MCF 10A (cell line): ENCODE data around the gene TEX13D. TPM values are rescaled to one million over a fixed set of nuclear protein-coding genes. Genes with fewer than 3 reads are reported as not detected.
A peak's percentile ranks its signal among the peaks of the same experiment; 100 is the strongest.
"Not testable (repeated sequence)": the region's sequence is repeated elsewhere in the genome, so short reads cannot be mapped to it uniquely, and the experiment has no call there.

Experiments
- Bru-seq: library from RNA; stranded (reverse); fragments of 400-500 nt; gene quantifications from one replicate; lab custom pipeline; 2021; lab: Mats Ljungman, UMichigan
- BruChase-seq, 2 experiments: library from RNA; stranded (reverse); fragments of 400-500 nt; gene quantifications; one replicate each; lab custom pipeline; 2021; lab: Mats Ljungman, UMichigan
- BruUV-seq: library from RNA; stranded (reverse); fragments of 400-500 nt; replicated peaks from 2 replicates; lab custom pipeline; 2021; lab: Mats Ljungman, UMichigan
- CTCF ChIA-PET: fragments of 300-600 bp; sonication (Branson Sonifier 250); formaldehyde crosslinking; extraction: SDS; loops from one replicate; lab custom pipeline; 2021; ENCODE audit warnings: antibody characterized with exemption, inconsistent platforms; lab: Yijun Ruan, JAX
- POLR2A ChIA-PET: fragments of 300-600, 350-650 bp; sonication (Branson Sonifier 250); formaldehyde crosslinking; extraction: SDS; loops from one replicate; lab custom pipeline; 2020; ENCODE audit warnings: antibody characterized with exemption, inconsistent platforms; lab: Yijun Ruan, JAX
- DNase-seq: peaks from one replicate; pipeline ENCODE4 v3.0.0-alpha.2; 2018; ENCODE audit not compliant: unreplicated experiment
- H3K27ac Mint-ChIP-seq: one replicate; pipeline ENCODE4 v1.8.0; 2022; ENCODE audit warnings: mild to moderate bottlenecking, low read depth, mixed read lengths; ENCODE audit not compliant: unreplicated experiment
- H3K27me3 Mint-ChIP-seq: one replicate; pipeline ENCODE4 v1.8.0; 2022; ENCODE audit warnings: mixed read lengths; ENCODE audit not compliant: insufficient read depth, unreplicated experiment
- H3K36me3 Mint-ChIP-seq: one replicate; pipeline ENCODE4 v1.8.0; 2022; ENCODE audit warnings: mild to moderate bottlenecking, moderate library complexity, mixed read lengths; ENCODE audit not compliant: insufficient read depth, unreplicated experiment
- H3K4me1 Mint-ChIP-seq: one replicate; pipeline ENCODE4 v1.8.0; 2022; ENCODE audit warnings: mixed read lengths; ENCODE audit not compliant: insufficient read depth, unreplicated experiment
- H3K4me3 Mint-ChIP-seq: one replicate; pipeline ENCODE4 v1.8.0; 2022; ENCODE audit warnings: mild to moderate bottlenecking, moderate library complexity, mixed read lengths; ENCODE audit not compliant: unreplicated experiment
- H3K9me3 Mint-ChIP-seq: one replicate; pipeline ENCODE4 v1.8.0; 2022; ENCODE audit warnings: mixed read lengths; ENCODE audit not compliant: unreplicated experiment
- CTCF ChIP-seq: fragments of 200-600 bp; IDR thresholded peaks from one replicate; pipeline ENCODE4 v1.8.0; 2022; ENCODE audit warnings: antibody characterized with exemption, mild to moderate bottlenecking; ENCODE audit not compliant: unreplicated experiment
- intact Hi-C: fragments of 100-400 bp; cut with micrococcal nuclease; formaldehyde crosslinking; loops from 2 replicates; pipeline ENCODE4 v1.14.1; 2022
- long read RNA-seq: library from polyadenylated mRNA; stranded (forward); transcript quantifications from one replicate; pipeline ENCODE4 v2.0.0, GENCODE V29; 2022
- total RNA-seq: library from RNA; stranded (reverse); gene quantifications from 2 replicates; pipeline ENCODE4 v1.2.3, GENCODE V29; 2022

The TEX13D gene
- not detected in 2 replicates for total RNA-seq
- Bru-seq, nascent RNA: percentile 13 among the genes with signal in this experiment
- BruChase-seq, experiment 1, labeled RNA remaining after a 6-hour chase: percentile 17 among the genes with signal in this experiment
- BruChase-seq, experiment 2, labeled RNA remaining after a 2-hour chase: not detected
- long read RNA-seq: 0 reads

- no peak for DNase-seq
- POLR2A ChIA-PET: no interaction called here
- BruUV-seq: no TSS peak
- no peaks in the 10 kb centered on the region for H3K27me3 Mint-ChIP-seq
- peaks cover 6% of the 10 kb centered on the region for H3K4me1 Mint-ChIP-seq
- H3K36me3 Mint-ChIP-seq: no peaks in the 10 kb centered on the region
- no peak within 1 kb of the TSS for H3K4me3 Mint-ChIP-seq
- no peak within 1 kb of the TSS for H3K27ac Mint-ChIP-seq
- CTCF ChIA-PET: interaction anchor here (0.6 kb wide), 1 partner anchor 1130 kb away, joined by 3 read pairs; no protein-coding TSS in a partner anchor
- TF ChIP-seq CTCF: no peak
- no peaks in the 10 kb centered on the region for H3K9me3 Mint-ChIP-seq
- intact Hi-C loops: no loop called here
These were observed at the start of gene TEX13D for GRCh38 chrX:124332481-124333424. Gene TEX13D (plus strand): TSS chrX:124332660. CDS start chrX:124332918, 258 bp downstream.

GRCh38 chrX:124289443-124289842 is 43.0 kb upstream of the TEX13D start:
- TF ChIP-seq CTCF: no peak

GRCh38 chrX:124293810-124294209 is 38.6 kb upstream of the TEX13D start:
- Mint-ChIP-seq H3K27ac (no peak overlapping the region), H3K27me3 (no peaks in the 10 kb centered on the region), H3K36me3 (no peaks in the 10 kb centered on the region), H3K4me1 (no peaks in the 10 kb centered on the region), H3K4me3 (no peak overlapping the region), H3K9me3 (peaks cover 12% of the 10 kb centered on the region)
- intact Hi-C loops: no loop called here
- no peak for DNase-seq
- ChIA-PET CTCF (no interaction called here), POLR2A (no interaction called here)
- TF ChIP-seq CTCF: no peak
- no TSS peak for BruUV-seq

More at GRCh38 chrX:124289443-124289842, 43.0 kb upstream of the TEX13D start:
- no peaks in the 10 kb centered on the region for H3K4me1 Mint-ChIP-seq
- POLR2A ChIA-PET: no interaction called here
- no TSS peak for BruUV-seq
- CTCF ChIA-PET: no interaction called here
- no peak for DNase-seq
- no peak overlapping the region for H3K27ac Mint-ChIP-seq
- H3K27me3 Mint-ChIP-seq: no peaks in the 10 kb centered on the region
- no peaks in the 10 kb centered on the region for H3K36me3 Mint-ChIP-seq
- intact Hi-C loops: no loop called here
- no peak overlapping the region for H3K4me3 Mint-ChIP-seq
- H3K9me3 Mint-ChIP-seq: peaks cover 12% of the 10 kb centered on the region

GRCh38 chrX:124299323-124299722 is 33.1 kb upstream of the TEX13D start:
- intact Hi-C loops: not testable (repeated sequence)

More at GRCh38 chrX:124299323-124299722, 33.1 kb upstream of the TEX13D start:
- not testable (repeated sequence) for BruUV-seq, H3K27me3 Mint-ChIP-seq, DNase-seq, H3K9me3 Mint-ChIP-seq, H3K36me3 Mint-ChIP-seq, H3K4me1 Mint-ChIP-seq, H3K27ac Mint-ChIP-seq, H3K4me3 Mint-ChIP-seq
- ChIA-PET CTCF (interaction anchor here (0.9 kb wide), 1 partner anchor 53 kb away, joined by 4 read pairs; no protein-coding TSS in a partner anchor), POLR2A (interaction anchor here (0.6 kb wide), 1 partner anchor 182 kb away, joined by 3 read pairs; no protein-coding TSS in a partner anchor)
